Trophoblast cell (in vitro differentiated cells and primary cell): ENCODE data around the gene COL5A2.

Experiments used
- DNase-seq, 2 donors: peaks; one replicate each; pipeline ENCODE4 v3.0.0-alpha.2; 2016
- H2AFZ ChIP-seq: 2 replicates; pipeline ENCODE4 v1.6.1; 2013; ENCODE audit warnings: low read length, moderate library complexity, mild to moderate bottlenecking; ENCODE audit not compliant: insufficient read depth, poor library complexity
- H2AK5ac ChIP-seq: 2 replicates; pipeline ENCODE4 v1.6.1; 2013; ENCODE audit warnings: mild to moderate bottlenecking, low read length
- H2BK120ac ChIP-seq: 2 replicates; pipeline ENCODE4 v1.6.1; 2013; ENCODE audit warnings: low read length, mild to moderate bottlenecking, moderate library complexity; ENCODE audit not compliant: insufficient read depth, poor library complexity
- H2BK12ac ChIP-seq: 2 replicates; pipeline ENCODE4 v1.6.1; 2013; ENCODE audit warnings: mild to moderate bottlenecking, low read length, moderate library complexity
- H2BK5ac ChIP-seq: 2 replicates; pipeline ENCODE4 v1.6.1; 2013; ENCODE audit warnings: low read length, low read depth, moderate library complexity, mild to moderate bottlenecking; ENCODE audit not compliant: poor library complexity
- H3K14ac ChIP-seq: 2 replicates; pipeline ENCODE4 v1.6.1; 2013; ENCODE audit warnings: mild to moderate bottlenecking, low read length
- H3K18ac ChIP-seq: 2 replicates; pipeline ENCODE4 v1.6.1; 2013; ENCODE audit warnings: mild to moderate bottlenecking, low read length
- H3K23ac ChIP-seq: 2 replicates; pipeline ENCODE4 v1.6.1; 2013; ENCODE audit warnings: low read length
- H3K27ac ChIP-seq: 2 replicates; pipeline ENCODE4 v1.5.1; 2013; ENCODE audit warnings: low read depth, mild to moderate bottlenecking, inconsistent platforms, low read length, moderate library complexity
- H3K27me3 ChIP-seq: 2 replicates; pipeline ENCODE4 v1.6.1; 2013; ENCODE audit warnings: inconsistent platforms, mild to moderate bottlenecking, low read length, moderate library complexity; ENCODE audit not compliant: insufficient read depth
- H3K36me3 ChIP-seq, 2 experiments: 1 replicate in 1 of 2; 2 replicates in 1 of 2; pipeline ENCODE4 v1.6.1; 2013; ENCODE audit warnings: low read length in 2 of 2, mild to moderate bottlenecking in 2 of 2, moderate library complexity in 1 of 2; ENCODE audit not compliant: insufficient read depth in 2 of 2, control insufficient read depth in 1 of 2
- H3K4ac ChIP-seq: 2 replicates; pipeline ENCODE4 v1.6.1; 2013; ENCODE audit warnings: low read depth, mild to moderate bottlenecking, low read length, moderate library complexity
- H3K4me1 ChIP-seq, 2 experiments: 1 replicate in 1 of 2; 2 replicates in 1 of 2; pipeline ENCODE4 v1.6.1; 2013; ENCODE audit warnings: low read length in 2 of 2, mild to moderate bottlenecking in 2 of 2, moderate library complexity in 1 of 2; ENCODE audit not compliant: insufficient read depth in 2 of 2, control insufficient read depth in 1 of 2
- H3K4me2 ChIP-seq: 2 replicates; pipeline ENCODE4 v1.6.1; 2013; ENCODE audit warnings: inconsistent platforms, mild to moderate bottlenecking, low read length, moderate library complexity
- H3K4me3 ChIP-seq: 2 replicates; pipeline ENCODE4 v1.5.1; 2013; ENCODE audit warnings: mild to moderate bottlenecking, low read depth, low read length, inconsistent platforms
- H3K79me1 ChIP-seq: one replicate; pipeline ENCODE4 v1.6.1; 2013; ENCODE audit warnings: low read length
- H3K79me2 ChIP-seq: 2 replicates; pipeline ENCODE4 v1.6.1; 2013; ENCODE audit warnings: low read length, mild to moderate bottlenecking; ENCODE audit not compliant: control insufficient read depth, insufficient read depth, poor library complexity
- H3K9ac ChIP-seq: 2 replicates; pipeline ENCODE4 v1.6.1; 2013; ENCODE audit warnings: mild to moderate bottlenecking, low read length
- H3K9me3 ChIP-seq: 2 replicates; pipeline ENCODE4 v1.6.1; 2013; ENCODE audit warnings: low read depth, mild to moderate bottlenecking, control low read depth, inconsistent platforms, low read length; ENCODE audit not compliant: insufficient read depth
- H4K12ac ChIP-seq: 2 replicates; pipeline ENCODE4 v1.6.1; 2013; ENCODE audit warnings: low read depth, mild to moderate bottlenecking, low read length, moderate library complexity
- H4K8ac ChIP-seq: 2 replicates; pipeline ENCODE4 v1.6.1; 2013; ENCODE audit warnings: low read depth, mild to moderate bottlenecking, low read length, moderate library complexity
- H4K91ac ChIP-seq: one replicate; pipeline ENCODE4 v1.6.1; 2013; ENCODE audit warnings: low read depth, mild to moderate bottlenecking, low read length, moderate library complexity
- WGBS: extraction: QIAGEN DNeasy Blood & Tissue Kit; methylation state at CpG from one replicate; pipeline ENCODE4 v1.1.7; 2013; ENCODE audit warnings: missing lambda C conversion rate; ENCODE audit not compliant: insufficient read length, insufficient coverage; ENCODE audit errors: extremely low coverage; 5-methylcytosine and 5-hydroxymethylcytosine counted together

COL5A2 gene

GRCh38 chr2:189146553-189146952 lies 33.0 kb downstream of the COL5A2 start:
- Histone ChIP-seq H2BK12ac (no peak overlapping the region), H3K4me1 (peaks cover 0 to 2% of the 10 kb centered on the region in 2 experiments), H3K27ac (no peak overlapping the region), H3K9ac (no peak overlapping the region), H3K79me2 (no peaks in the 10 kb centered on the region), H2BK5ac (no peak overlapping the region), H3K14ac (no peak overlapping the region), H3K23ac (no peak overlapping the region), H4K12ac (no peak overlapping the region), H3K27me3 (no peaks in the 10 kb centered on the region), H3K79me1 (no peaks in the 10 kb centered on the region), H2BK120ac (no peak overlapping the region), H3K18ac (no peak overlapping the region), H3K4ac (no peak overlapping the region), H3K4me2 (no peak overlapping the region), H3K36me3 (no peaks in the 10 kb centered on the region), H4K91ac (no peak overlapping the region), H2AK5ac (no peak overlapping the region), H3K4me3 (no peak overlapping the region), H4K8ac (no peak overlapping the region), H2AFZ (no peak overlapping the region), H3K9me3 (no peaks in the 10 kb centered on the region)
- no peak for DNase-seq
- WGBS: no CpG with 5 or more reads among the region's 2 CpGs

GRCh38 chr2:189144700-189145211 lies 34.8 kb downstream of the COL5A2 start:
- Histone ChIP-seq H3K18ac (no peak overlapping the region), H3K23ac (no peak overlapping the region), H3K27ac (no peak overlapping the region), H2AFZ (no peak overlapping the region), H2BK120ac (no peak overlapping the region), H3K4ac (no peak overlapping the region), H3K4me2 (no peak overlapping the region), H4K12ac (no peak overlapping the region), H3K14ac (no peak overlapping the region), H2BK12ac (no peak overlapping the region), H2BK5ac (no peak overlapping the region), H2AK5ac (no peak overlapping the region), H3K36me3 (no peaks in the 10 kb centered on the region), H3K79me2 (no peaks in the 10 kb centered on the region), H3K9me3 (no peaks in the 10 kb centered on the region), H3K79me1 (no peaks in the 10 kb centered on the region), H3K4me3 (no peak overlapping the region), H3K4me1 (peaks cover 0 to 2% of the 10 kb centered on the region in 2 experiments), H4K91ac (no peak overlapping the region), H3K27me3 (no peaks in the 10 kb centered on the region), H4K8ac (no peak overlapping the region), H3K9ac (no peak overlapping the region)
- no CpG with 5 or more reads among the region's 3 CpGs for WGBS
- DNase-seq: no peak

- Histone ChIP-seq H2BK5ac (no peak overlapping the region), H3K79me1 (no peaks in the 10 kb centered on the region)
Observed at GRCh38 chr2:189143925-189144324, 35.6 kb downstream of the COL5A2 start.

GRCh38 chr2:189142893-189143759 lies 36.4 kb downstream of the COL5A2 start:
- no peak overlapping the region for H2BK12ac ChIP-seq
- H3K4me2 ChIP-seq: no peak overlapping the region
- H3K9ac ChIP-seq: no peak overlapping the region
- no peak overlapping the region for H2AFZ ChIP-seq
- no peak overlapping the region for H4K8ac ChIP-seq
- H3K18ac ChIP-seq: no peak overlapping the region
- H3K4me1 ChIP-seq: peaks cover 0 to 2% of the 10 kb centered on the region in 2 experiments
- H3K36me3 ChIP-seq: no peaks in the 10 kb centered on the region
- H3K4ac ChIP-seq: no peak overlapping the region
- DNase-seq: peak; percentile 27 to 79
- H2BK5ac ChIP-seq: no peak overlapping the region
- no peak overlapping the region for H4K12ac ChIP-seq
- no peak overlapping the region for H2BK120ac ChIP-seq
- no peak overlapping the region for H3K4me3 ChIP-seq
- WGBS: no CpG with 5 or more reads among the region's 4 CpGs
- no peaks in the 10 kb centered on the region for H3K9me3 ChIP-seq
- no peaks in the 10 kb centered on the region for H3K27me3 ChIP-seq
- H4K91ac ChIP-seq: no peak overlapping the region
- H3K14ac ChIP-seq: no peak overlapping the region
- H3K27ac ChIP-seq: no peak overlapping the region
- no peaks in the 10 kb centered on the region for H3K79me1 ChIP-seq
- H3K23ac ChIP-seq: no peak overlapping the region
- H2AK5ac ChIP-seq: no peak overlapping the region
- H3K79me2 ChIP-seq: no peaks in the 10 kb centered on the region

More at GRCh38 chr2:189143925-189144324, 35.6 kb downstream of the COL5A2 start:
- Histone ChIP-seq H3K23ac (no peak overlapping the region), H2BK12ac (no peak overlapping the region), H3K4me3 (no peak overlapping the region), H3K4ac (no peak overlapping the region), H3K79me2 (no peaks in the 10 kb centered on the region), H2BK120ac (no peak overlapping the region), H4K91ac (no peak overlapping the region), H3K18ac (no peak overlapping the region), H3K27me3 (no peaks in the 10 kb centered on the region), H3K27ac (no peak overlapping the region), H4K12ac (no peak overlapping the region), H3K9me3 (no peaks in the 10 kb centered on the region), H3K4me1 (peaks cover 0 to 2% of the 10 kb centered on the region in 2 experiments), H2AK5ac (no peak overlapping the region), H4K8ac (no peak overlapping the region), H2AFZ (no peak overlapping the region), H3K4me2 (no peak overlapping the region), H3K36me3 (no peaks in the 10 kb centered on the region), H3K14ac (no peak overlapping the region), H3K9ac (no peak overlapping the region)
- DNase-seq: peak in 1 of 2 donors; percentile 18
- WGBS: no CpG with 5 or more reads among the region's 2 CpGs
